Neural progenitor cell (in vitro differentiated cells): ENCODE results near the gene RTN4R. TPM values are rescaled to one million over a fixed set of nuclear protein-coding genes. Genes with fewer than 3 reads are reported as not detected.
"Not testable (repeated sequence)": the region's sequence is repeated elsewhere in the genome, so short reads cannot be mapped to it uniquely, and the experiment has no call there.

Experiments used
- DNase-seq: peaks from one replicate; pipeline ENCODE4 v3.0.0-alpha.2; 2016; ENCODE audit warnings: low spot score
- H2AFZ ChIP-seq: fragments of 200-600 bp; sonication (generic); replicated peaks from 2 replicates; pipeline ENCODE4 v1.6.1; 2016; ENCODE audit warnings: antibody characterized with exemption
- H3F3A ChIP-seq: fragments of 200-600 bp; sonication (generic); 2 replicates; pipeline ENCODE4 v1.6.1; 2016; ENCODE audit warnings: antibody characterized with exemption, low read depth
- H3K27ac ChIP-seq: fragments of 200-600 bp; sonication (generic); 2 replicates; pipeline ENCODE4 v1.5.1; 2016; ENCODE audit warnings: mild to moderate bottlenecking
- H3K27me3 ChIP-seq: fragments of 200-600 bp; sonication (generic); 2 replicates; pipeline ENCODE4 v1.6.1; 2016; ENCODE audit warnings: mild to moderate bottlenecking, moderate library complexity
- H3K36me3 ChIP-seq: fragments of 200-600 bp; sonication (generic); 2 replicates; pipeline ENCODE4 v1.5.1; 2016
- H3K4me1 ChIP-seq: fragments of 200-600 bp; sonication (generic); 2 replicates; pipeline ENCODE4 v1.6.1; 2016; ENCODE audit warnings: mixed run types
- H3K4me2 ChIP-seq: fragments of 200-600 bp; sonication (generic); 2 replicates; pipeline ENCODE4 v1.6.1; 2016
- H3K4me3 ChIP-seq: fragments of 200-600 bp; sonication (generic); 2 replicates; pipeline ENCODE4 v1.5.1; 2016
- H3K79me2 ChIP-seq: fragments of 200-600 bp; sonication (generic); 2 replicates; pipeline ENCODE4 v1.6.1; 2016; ENCODE audit warnings: low read depth
- H3K9ac ChIP-seq: fragments of 200-600 bp; sonication (generic); 2 replicates; pipeline ENCODE4 v1.6.1; 2016
- H3K9me3 ChIP-seq: fragments of 200-600 bp; sonication (generic); 2 replicates; pipeline ENCODE4 v1.5.1; 2016; ENCODE audit warnings: low read depth
- H4K20me1 ChIP-seq: fragments of 200-600 bp; sonication (generic); 2 replicates; pipeline ENCODE4 v1.6.1; 2016; ENCODE audit warnings: low read depth
- H3K27ac Mint-ChIP-seq: 3 replicates; pipeline ENCODE4 v1.8.0; 2021; ENCODE audit warnings: mixed read lengths
- H3K27me3 Mint-ChIP-seq: 2 replicates; pipeline ENCODE4 v1.8.0; 2022; ENCODE audit warnings: low read depth, mild to moderate bottlenecking, inconsistent platforms, moderate library complexity, mixed read lengths; ENCODE audit not compliant: insufficient read depth
- H3K36me3 Mint-ChIP-seq: 3 replicates; pipeline ENCODE4 v1.8.0; 2021; ENCODE audit warnings: mixed read lengths
- H3K4me1 Mint-ChIP-seq: 3 replicates; pipeline ENCODE4 v1.8.0; 2021; ENCODE audit warnings: mixed read lengths
- H3K4me3 Mint-ChIP-seq: 3 replicates; pipeline ENCODE4 v1.8.0; 2021; ENCODE audit warnings: mild to moderate bottlenecking, moderate library complexity, mixed read lengths
- H3K9me3 Mint-ChIP-seq: 3 replicates; pipeline ENCODE4 v1.8.0; 2020; ENCODE audit warnings: mixed read lengths
- EZH2 ChIP-seq: fragments of 200-600 bp; sonication (generic); IDR thresholded peaks from 2 replicates; pipeline ENCODE4 v1.6.1; 2017; ENCODE audit warnings: antibody characterized with exemption, mild to moderate bottlenecking, moderate library complexity
- EZH2phosphoT487 ChIP-seq: fragments of 200-600 bp; sonication (generic); IDR thresholded peaks from 2 replicates; pipeline ENCODE4 v1.6.1; 2017; ENCODE audit warnings: antibody characterized with exemption
- total RNA-seq: library from RNA; depleted of rRNA; stranded (reverse); fragments of >200 nt; gene quantifications from 2 replicates; pipeline ENCODE4 v1.2.3, GENCODE V29; 2015; ENCODE audit warnings: low replicate concordance
- TF ChIP-seq, protein P1 (sequence below): fragments of 200-600 bp; sonication (generic); IDR thresholded peaks from 2 replicates; pipeline ENCODE4 v1.5.1; 2017; ENCODE audit warnings: antibody characterized with exemption, mild to moderate bottlenecking

RTN4R gene
- total RNA-seq, result 6.3 and 20.9 TPM in 2 replicates

- Histone ChIP-seq H2AFZ (peak within 1 kb of the TSS; percentile 90), H3K79me2 (peaks cover 10% of the 10 kb centered on the region), H3K27me3 (no peaks in the 10 kb centered on the region), H3K9ac (peak within 1 kb of the TSS; percentile 62), H3K27ac (peak within 1 kb of the TSS; percentile 58), H3K36me3 (no peaks in the 10 kb centered on the region), H3F3A (peaks cover 17% of the 10 kb centered on the region), H3K4me3 (peak within 1 kb of the TSS; percentile 67), H3K4me1 (peaks cover 10% of the 10 kb centered on the region), H3K9me3 (no peaks in the 10 kb centered on the region), H4K20me1 (peaks cover 34% of the 10 kb centered on the region), H3K4me2 (peak within 1 kb of the TSS; percentile 92)
- Mint-ChIP-seq H3K9me3 (no peaks in the 10 kb centered on the region), H3K27me3 (peaks cover 13% of the 10 kb centered on the region), H3K4me1 (peaks cover 26% of the 10 kb centered on the region), H3K4me3 (peak within 1 kb of the TSS; percentile 87), H3K36me3 (no peaks in the 10 kb centered on the region), H3K27ac (peak within 1 kb of the TSS; percentile 93)
- DNase-seq, result peak; percentile 93
- TF ChIP-seq EZH2, result no peak
- TF ChIP-seq, protein P1, sequence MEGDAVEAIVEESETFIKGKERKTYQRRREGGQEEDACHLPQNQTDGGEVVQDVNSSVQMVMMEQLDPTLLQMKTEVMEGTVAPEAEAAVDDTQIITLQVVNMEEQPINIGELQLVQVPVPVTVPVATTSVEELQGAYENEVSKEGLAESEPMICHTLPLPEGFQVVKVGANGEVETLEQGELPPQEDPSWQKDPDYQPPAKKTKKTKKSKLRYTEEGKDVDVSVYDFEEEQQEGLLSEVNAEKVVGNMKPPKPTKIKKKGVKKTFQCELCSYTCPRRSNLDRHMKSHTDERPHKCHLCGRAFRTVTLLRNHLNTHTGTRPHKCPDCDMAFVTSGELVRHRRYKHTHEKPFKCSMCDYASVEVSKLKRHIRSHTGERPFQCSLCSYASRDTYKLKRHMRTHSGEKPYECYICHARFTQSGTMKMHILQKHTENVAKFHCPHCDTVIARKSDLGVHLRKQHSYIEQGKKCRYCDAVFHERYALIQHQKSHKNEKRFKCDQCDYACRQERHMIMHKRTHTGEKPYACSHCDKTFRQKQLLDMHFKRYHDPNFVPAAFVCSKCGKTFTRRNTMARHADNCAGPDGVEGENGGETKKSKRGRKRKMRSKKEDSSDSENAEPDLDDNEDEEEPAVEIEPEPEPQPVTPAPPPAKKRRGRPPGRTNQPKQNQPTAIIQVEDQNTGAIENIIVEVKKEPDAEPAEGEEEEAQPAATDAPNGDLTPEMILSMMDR, result peak; percentile 66
Observed at GRCh38 chr22:20268279-20269012, at the start of gene RTN4R. Gene RTN4R (minus strand): TSS chr22:20268318. CDS start chr22:20268092, 226 bp downstream.

DNA sequence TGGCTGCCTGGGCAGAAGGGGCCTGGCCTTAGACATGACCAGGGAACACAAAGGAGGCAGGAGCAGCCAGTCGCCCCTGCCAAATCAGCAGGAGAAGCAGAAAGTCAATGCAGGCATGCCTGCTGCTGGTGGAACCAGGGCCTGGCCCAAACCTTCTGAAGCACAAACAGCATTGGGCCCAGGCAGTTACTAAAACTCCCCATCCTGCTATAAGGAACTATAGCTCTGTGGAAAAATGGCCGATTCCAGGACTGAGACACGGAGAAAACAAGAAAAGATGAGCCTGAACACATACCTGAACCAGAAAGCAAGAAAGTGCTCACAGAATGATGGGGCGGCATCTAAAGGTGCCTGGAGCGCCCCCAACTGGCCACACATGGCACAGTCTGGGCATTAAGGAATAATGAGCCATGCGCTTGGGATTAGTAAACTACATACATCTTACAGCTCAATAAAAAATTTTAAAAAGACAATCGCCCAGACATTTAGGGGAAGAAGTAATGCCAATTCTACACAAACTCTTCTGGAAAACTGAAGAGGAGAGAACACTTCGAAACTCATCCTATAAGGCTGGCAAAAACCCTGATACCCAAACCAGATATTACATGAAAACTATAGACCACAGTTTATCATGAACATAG is 49.4 kb upstream of the RTN4R start:
- peaks cover 34% of the 10 kb centered on the region for H3K4me1 Mint-ChIP-seq

DNA sequence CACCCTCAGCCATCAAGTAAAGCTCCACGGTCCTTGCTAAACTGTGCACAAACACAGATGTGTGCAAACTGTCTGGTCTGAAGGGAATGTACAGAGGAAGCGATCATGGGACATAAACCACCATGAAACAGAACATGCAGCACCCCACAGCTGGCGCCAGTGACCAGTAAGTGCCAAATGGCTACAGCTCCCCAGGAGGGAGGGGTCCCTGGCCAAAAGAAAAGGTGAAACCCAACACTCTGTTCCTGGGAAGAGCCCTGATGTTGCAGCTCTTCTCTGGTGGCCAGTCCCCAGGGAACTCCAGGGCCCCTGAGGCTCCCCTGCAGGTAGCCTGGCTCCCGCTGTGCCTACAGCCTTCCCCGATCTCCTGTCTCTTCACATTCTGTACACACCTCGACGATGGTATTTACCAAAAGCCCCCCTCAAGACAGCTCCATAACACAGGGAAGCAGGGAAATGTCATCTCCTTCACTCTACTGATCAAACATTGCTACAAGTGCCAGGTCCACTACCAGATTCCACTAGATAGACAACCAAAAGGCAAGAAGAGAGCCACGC is 48.8 kb upstream of the RTN4R start:
- Mint-ChIP-seq H3K4me1 (peaks cover 34% of the 10 kb centered on the region), H3K9me3 (no peaks in the 10 kb centered on the region), H3K4me3 (peak overlapping the region; percentile 95), H3K27ac (no peak overlapping the region), H3K36me3 (no peaks in the 10 kb centered on the region), H3K27me3 (no peaks in the 10 kb centered on the region)
- H3K9me3 ChIP-seq, result no peaks in the 10 kb centered on the region
- peak; percentile 1 for DNase-seq
- H2AFZ ChIP-seq, result no peak overlapping the region
- peaks cover 15% of the 10 kb centered on the region for H3F3A ChIP-seq
- no peaks in the 10 kb centered on the region for H3K27me3 ChIP-seq
- H3K4me2 ChIP-seq, result peak overlapping the region; percentile 33
- TF ChIP-seq EZH2phosphoT487 (no peak), EZH2 (no peak)
- TF ChIP-seq, protein P1, result no peak
- H3K4me3 ChIP-seq, result no peak overlapping the region
- H3K27ac ChIP-seq, result no peak overlapping the region
- peaks cover 48% of the 10 kb centered on the region for H4K20me1 ChIP-seq
- peaks cover 25% of the 10 kb centered on the region for H3K79me2 ChIP-seq
- H3K9ac ChIP-seq, result no peak overlapping the region
- H3K4me1 ChIP-seq, result peaks cover 9% of the 10 kb centered on the region
- H3K36me3 ChIP-seq, result no peaks in the 10 kb centered on the region

More for the DNA sequence above, 49.4 kb upstream of the RTN4R start:
- not testable (repeated sequence) for H3K9ac ChIP-seq, H3K27ac ChIP-seq, H3K27me3 ChIP-seq, H3K27me3 Mint-ChIP-seq, H3K9me3 Mint-ChIP-seq, H3K36me3 ChIP-seq, H2AFZ ChIP-seq, H3K36me3 Mint-ChIP-seq, H3K4me3 ChIP-seq, H3K9me3 ChIP-seq, H3K27ac Mint-ChIP-seq, H3K4me1 ChIP-seq
- TF ChIP-seq, protein P1, result peak; percentile 77
- Histone ChIP-seq H3K4me2 (peak overlapping the region; percentile 33), H3K79me2 (peaks cover 25% of the 10 kb centered on the region), H4K20me1 (peaks cover 48% of the 10 kb centered on the region), H3F3A (peaks cover 15% of the 10 kb centered on the region)
- peak; percentile 24 for DNase-seq
- peak overlapping the region; percentile 95 for H3K4me3 Mint-ChIP-seq
